ENCODE data around the gene ZNF670. TPM values are rescaled to one million over a fixed set of nuclear protein-coding genes. Genes with fewer than 3 reads are reported as not detected.

ZNF670 gene
- total RNA-seq, 1 experiment from 2014 or later = 13.9 TPM

- Histone ChIP-seq H4K5ac (ENCODE audit: insufficient read length, low read depth, low read length) (no peak within 1 kb of the TSS), H3K27ac (ENCODE audit: insufficient read length, low read depth, low read length) (peak within 1 kb of the TSS; percentile 61)
These were observed 25.4 kb upstream of the ZNF670 start, which contains the start of gene ZNF669 for GRCh38 chr1:247103859-247104591. ZNF669 (minus strand) TSS chr1:247104356; CDS start chr1:247104199, 157 bp downstream.

More at GRCh38 chr1:247103859-247104591, 25.4 kb upstream of the ZNF670 start, which contains the start of gene ZNF669:
- no peak within 1 kb of the TSS for H2AK5ac ChIP-seq (ENCODE audit: insufficient read length, low read length)
- peak within 1 kb of the TSS; percentile 61 for H2BK120ac ChIP-seq (ENCODE audit: low read depth, low read length, poor library complexity, severe bottlenecking)
- H2BK12ac ChIP-seq (ENCODE audit: insufficient read length, low read depth, low read length) = no peak within 1 kb of the TSS
- peak; percentile 98 for DNase-seq
- no peak within 1 kb of the TSS for H3K56ac ChIP-seq (ENCODE audit: insufficient read length, low read depth, low read length)
- no CpG with 5 or more reads among the region's 58 CpGs for WGBS (ENCODE audit: extremely low coverage, insufficient read length, low lambda C conversion rate)
- Mint-ChIP-seq H3K27me3 (ENCODE audit: low read depth) (peaks cover 6% of the 10 kb centered on the region), H3K4me3 (peak within 1 kb of the TSS; percentile 91 to 95), H3K9me3 (peaks cover 12 to 21% of the 10 kb centered on the region in 2 experiments; a peak in 4 of 5 replicates), H3K27ac (peak within 1 kb of the TSS; percentile 89 to 97 (median 97)), H3K36me3 (ENCODE audit: insufficient read depth in 1 of 3, low read depth in 3 of 3) (peaks cover 26 to 39% (median 38%) of the 10 kb centered on the region in 3 experiments), H3K4me1 (peaks cover 20 to 23% of the 10 kb centered on the region in 2 experiments)
- H3K23me2 ChIP-seq (ENCODE audit: insufficient read length, low read depth, low read length, poor library complexity, severe bottlenecking) = no peaks in the 10 kb centered on the region
- TF ChIP-seq CTCF (conservative IDR thresholded peaks at IDR 0.05) = no peak
- no peaks in the 10 kb centered on the region for H3K27me3 ChIP-seq (ENCODE audit: insufficient read depth, low read length)
- no peak within 1 kb of the TSS for H4K8ac ChIP-seq (replicated peaks; ENCODE audit: insufficient read length, low read depth, low read length)
- peak within 1 kb of the TSS; percentile 44; the same call in 1 of the 2 replicates for H3K14ac ChIP-seq (ENCODE audit: insufficient read depth, low read length)
- peak within 1 kb of the TSS; percentile 7 for H3K4me2 ChIP-seq (ENCODE audit: insufficient read depth, insufficient read length, low read length)
- peaks cover 6% of the 10 kb centered on the region; the same call in 1 of the 2 replicates for H3K4me1 ChIP-seq (ENCODE audit: insufficient read depth, low read length)
- peak within 1 kb of the TSS; percentile 65 for H3K18ac ChIP-seq (ENCODE audit: insufficient read length, low read depth, low read length)
- H2BK5ac ChIP-seq (ENCODE audit: insufficient read length, low read length) = no peak within 1 kb of the TSS
- peak within 1 kb of the TSS; percentile 70 for H3K9ac ChIP-seq (ENCODE audit: extremely low read depth, insufficient read length, low read length)
- no peak within 1 kb of the TSS for H3K23ac ChIP-seq (ENCODE audit: insufficient read length, low read depth, low read length)
- H2AFZ ChIP-seq (ENCODE audit: low read length) = no peak within 1 kb of the TSS
- H3K9me3 ChIP-seq (ENCODE audit: control insufficient read depth, low read depth, low read length) = peaks cover 4% of the 10 kb centered on the region
- H2BK15ac ChIP-seq (ENCODE audit: low read depth, low read length) = no peak within 1 kb of the TSS
- H3K79me2 ChIP-seq (ENCODE audit: insufficient read depth, low read length) = peaks cover 10% of the 10 kb centered on the region; the same call in 1 of the 2 replicates
- no peak within 1 kb of the TSS; the same call in 1 of the 2 replicates for H3K4ac ChIP-seq (ENCODE audit: low read depth, low read length)
- no peaks in the 10 kb centered on the region for H4K20me1 ChIP-seq (ENCODE audit: control insufficient read depth, insufficient read depth, insufficient read length)
- H4K91ac ChIP-seq (ENCODE audit: insufficient read length, low read depth, low read length) = no peak within 1 kb of the TSS
- no peak within 1 kb of the TSS for H2BK20ac ChIP-seq (ENCODE audit: low read depth, low read length, poor library complexity, severe bottlenecking)
- H3T11ph ChIP-seq (ENCODE audit: low read length) = peak within 1 kb of the TSS; percentile 83
- no peaks in the 10 kb centered on the region for H3K79me1 ChIP-seq (ENCODE audit: insufficient read depth, low read depth, low read length, poor library complexity, severe bottlenecking)
